HG03280 (cell line): ENCODE data around the gene SLC9C1.

Experiments
- ATAC-seq: cut with Tn5 transposase; IDR thresholded peaks from one replicate; pipeline ENCODE4 v1.9.1; 2021; ENCODE audit warnings: mild to moderate bottlenecking, moderate library complexity; ENCODE audit not compliant: unreplicated experiment

Gene SLC9C1

GRCh38 chr3:112115806-112116383 lies 178.1 kb downstream of the SLC9C1 start:
- ATAC-seq = no peak

- ATAC-seq = peak; percentile 22
These were observed 178.8 kb downstream of the SLC9C1 start for GRCh38 chr3:112115161-112115739.

GRCh38 chr3:112114576-112115160 lies 179.3 kb downstream of the SLC9C1 start:
- no peak for ATAC-seq

GRCh38 chr3:112111785-112112402 lies 182.1 kb downstream of the SLC9C1 start:
- peak; percentile 45 for ATAC-seq

- ATAC-seq = no peak
These were observed 184.7 kb downstream of the SLC9C1 start for GRCh38 chr3:112109322-112109721.

- no peak for ATAC-seq
These were observed 189.2 kb downstream of the SLC9C1 start for GRCh38 chr3:112104774-112105173.

GRCh38 chr3:112101916-112102315 lies 192.1 kb downstream of the SLC9C1 start:
- no peak for ATAC-seq

GRCh38 chr3:112097378-112097777 lies 196.6 kb downstream of the SLC9C1 start:
- no peak for ATAC-seq

- ATAC-seq = no peak
These were observed 197.8 kb downstream of the SLC9C1 start for GRCh38 chr3:112096176-112096575.

- no peak for ATAC-seq
These were observed 198.3 kb downstream of the SLC9C1 start for GRCh38 chr3:112095731-112096130.

GRCh38 chr3:112093180-112093522 lies 200.9 kb downstream of the SLC9C1 start:
- no peak for ATAC-seq

GRCh38 chr3:112092496-112093179 lies 201.4 kb downstream of the SLC9C1 start:
- no peak for ATAC-seq

GRCh38 chr3:112090887-112091586 lies 203.0 kb downstream of the SLC9C1 start:
- no peak for ATAC-seq
